SK-N-SH (cell line): ENCODE data around the gene RSU1. TPM values are rescaled to one million over a fixed set of nuclear protein-coding genes. Genes with fewer than 3 reads are reported as not detected.

Source experiments
- CTCF ChIA-PET: fragments of 300-600, 350-600 bp; formaldehyde crosslinking; extraction: SDS; loops from one replicate; lab custom pipeline; 2021; lab: Yijun Ruan, JAX
- POLR2A ChIA-PET: fragments of 350-600 bp; sonication (Branson Sonifier 250); formaldehyde crosslinking; extraction: SDS; loops from one replicate; lab custom pipeline; 2020; ENCODE audit warnings: antibody characterized with exemption, inconsistent platforms; lab: Yijun Ruan, JAX
- DNase-seq: peaks from one replicate; pipeline ENCODE4 v3.0.0; 2012
- H2AFZ ChIP-seq: fragments of 200-600 bp; sonication (generic); 2 replicates; pipeline ENCODE4 v1.8.1; 2016; ENCODE audit warnings: antibody characterized with exemption, mild to moderate bottlenecking, low read depth
- H3F3A ChIP-seq: fragments of 200-600 bp; sonication (generic); replicated peaks from 2 replicates; pipeline ENCODE3; 2016; ENCODE audit warnings: antibody characterized with exemption, mild to moderate bottlenecking; ENCODE audit not compliant: insufficient read depth
- H3K27ac ChIP-seq, 2 experiments: fragments of 200-500 bp in 1 of 2; fragments of 200-600 bp in 1 of 2; sonication (Bioruptor generic) in 1 of 2; sonication (generic), shearing (Covaris generic) in 1 of 2; 2 replicates each; pipeline versions ENCODE4 v1.5.1 to v1.6.1; 2014 to 2016; ENCODE audit warnings: low read depth in 2 of 2, inconsistent platforms in 1 of 2, low read length in 1 of 2, mild to moderate bottlenecking in 1 of 2, mixed read lengths in 1 of 2
- H3K27me3 ChIP-seq: fragments of 200-600 bp; sonication (generic), shearing (Covaris generic); 2 replicates; pipeline ENCODE4 v1.6.1; 2016; ENCODE audit warnings: mixed run types; ENCODE audit not compliant: insufficient read depth
- H3K36me3 ChIP-seq, 2 experiments: fragments of 200-500 bp in 1 of 2; fragments of 200-600 bp in 1 of 2; sonication (Bioruptor generic) in 1 of 2; sonication (generic) in 1 of 2; replicated peaks in 1 of 2; 2 replicates each; pipeline versions ENCODE3 to v1.5.1; 2014 to 2016; ENCODE audit warnings: low read length in 1 of 2, mild to moderate bottlenecking in 1 of 2; ENCODE audit not compliant: insufficient read depth in 2 of 2, control insufficient read depth in 1 of 2
- H3K4me1 ChIP-seq, 2 experiments: fragments of 200-500 bp in 1 of 2; fragments of 200-600 bp in 1 of 2; sonication (Bioruptor generic) in 1 of 2; sonication (generic), shearing (Covaris generic) in 1 of 2; 2 replicates each; pipeline versions ENCODE4 v1.5.1 to v1.6.1; 2014 to 2016; ENCODE audit warnings: low read depth in 1 of 2, low read length in 1 of 2, mixed run types in 1 of 2; ENCODE audit not compliant: insufficient read depth in 2 of 2, control insufficient read depth in 1 of 2
- H3K4me2 ChIP-seq: fragments of 200-600 bp; sonication (generic), shearing (Covaris generic); 2 replicates; pipeline ENCODE4 v1.6.1; 2017; ENCODE audit warnings: mixed run types
- H3K4me3 ChIP-seq, 2 experiments: fragments of 200-500 bp in 1 of 2; fragments of 200-600 bp in 1 of 2; sonication (Bioruptor generic) in 1 of 2; sonication (generic), shearing (Covaris generic) in 1 of 2; 2 replicates each; pipeline versions ENCODE4 v1.5.1 to v1.8.1; 2014 to 2016; ENCODE audit warnings: low read depth in 2 of 2, inconsistent platforms in 1 of 2, low read length in 1 of 2, mild to moderate bottlenecking in 1 of 2, mixed read lengths in 1 of 2, moderate library complexity in 1 of 2
- H3K79me2 ChIP-seq: fragments of 200-600 bp; sonication (generic); 2 replicates; pipeline ENCODE4 v1.8.1; 2017; ENCODE audit warnings: mild to moderate bottlenecking; ENCODE audit not compliant: insufficient read depth
- H3K9ac ChIP-seq: fragments of 200-600 bp; sonication (generic); 2 replicates; pipeline ENCODE4 v1.6.1; 2017; ENCODE audit warnings: mixed run types
- H3K9me2 ChIP-seq: fragments of 200-600 bp; sonication (generic); 2 replicates; pipeline ENCODE4 v1.6.1; 2017; ENCODE audit warnings: mixed run types
- H3K9me3 ChIP-seq: fragments of 200-600 bp; sonication (generic); 2 replicates; pipeline ENCODE4 v1.6.1; 2017; ENCODE audit warnings: mixed run types, mild to moderate bottlenecking, moderate library complexity
- H4K20me1 ChIP-seq: fragments of 200-600 bp; sonication (generic); 2 replicates; pipeline ENCODE4 v1.6.1; 2017; ENCODE audit warnings: mild to moderate bottlenecking, mixed run types; ENCODE audit not compliant: insufficient read depth
- CHD2 ChIP-seq: fragments of 150-350 bp; IDR thresholded peaks from 2 replicates; pipeline ENCODE4 v1.6.1; 2018; ENCODE audit warnings: low read length; ENCODE audit not compliant: partially characterized antibody
- EZH2phosphoT487 ChIP-seq: fragments of 200-600 bp; sonication (generic); IDR thresholded peaks from 2 replicates; pipeline ENCODE4 v1.6.1; 2017; ENCODE audit warnings: low read depth, mixed run types, mild to moderate bottlenecking, antibody characterized with exemption, moderate library complexity, borderline replicate concordance
- FOXM1 ChIP-seq: IDR thresholded peaks from 2 replicates; pipeline ENCODE4 v1.4.0; 2012; ENCODE audit warnings: low read depth, mild to moderate bottlenecking
- JUND ChIP-seq: IDR thresholded peaks from 2 replicates; pipeline ENCODE4 v1.4.0; 2012
- MEF2A ChIP-seq: IDR thresholded peaks from 2 replicates; pipeline ENCODE4 v1.4.0; 2012; ENCODE audit warnings: low read depth, borderline replicate concordance
- MXI1 ChIP-seq: IDR thresholded peaks from 2 replicates; pipeline ENCODE4 v1.6.1; 2012; ENCODE audit warnings: mild to moderate bottlenecking, low read depth, low read length, improper control_type of control experiment
- NFIC ChIP-seq: IDR thresholded peaks from 2 replicates; pipeline ENCODE4 v1.4.0; 2012; ENCODE audit warnings: borderline replicate concordance
- NRF1 ChIP-seq: IDR thresholded peaks from 2 replicates; pipeline ENCODE4 v1.6.1; 2012; ENCODE audit warnings: low read depth, mild to moderate bottlenecking, low read length
- SMC3 ChIP-seq: IDR thresholded peaks from 2 replicates; pipeline ENCODE4 v1.6.1; 2012; ENCODE audit warnings: low read depth, low read length, improper control_type of control experiment
- WGBS: methylation state at CpG from one replicate; pipeline ENCODE4 v1.1.6; 2017; ENCODE audit warnings: low lambda C conversion rate; 5-methylcytosine and 5-hydroxymethylcytosine counted together
- polyA plus RNA-seq, 3 experiments: library from polyadenylated mRNA; depleted of rRNA; stranded (reverse); fragments of >200 nt; gene quantifications; 2 replicates each; pipeline ENCODE4 v1.2.3, GENCODE V29; 2012
- TF ChIP-seq, protein P1 (sequence below): IDR thresholded peaks from 2 replicates; pipeline ENCODE4 v1.4.0; 2012; ENCODE audit warnings: low read depth, borderline replicate concordance
- TF ChIP-seq, protein P2 (sequence below): IDR thresholded peaks from 2 replicates; pipeline ENCODE4 v1.4.0; 2012; ENCODE audit warnings: low read depth, borderline replicate concordance
- TF ChIP-seq, protein P3 (sequence below): IDR thresholded peaks from 2 replicates; pipeline ENCODE4 v1.4.0; 2012; ENCODE audit warnings: low read depth
- TF ChIP-seq, protein P4 (sequence below): IDR thresholded peaks from 2 replicates; pipeline ENCODE4; 2012
- TF ChIP-seq, protein P5 (sequence below): fragments of 150-350 bp; IDR thresholded peaks from 2 replicates; pipeline ENCODE4 v1.6.1; 2016; ENCODE audit warnings: mild to moderate bottlenecking, low read depth, low read length

The RSU1 gene
- polyA plus RNA-seq, 1 of the 3 experiments (the other 2 are of a cell fraction), result 59.8 TPM

DNA sequence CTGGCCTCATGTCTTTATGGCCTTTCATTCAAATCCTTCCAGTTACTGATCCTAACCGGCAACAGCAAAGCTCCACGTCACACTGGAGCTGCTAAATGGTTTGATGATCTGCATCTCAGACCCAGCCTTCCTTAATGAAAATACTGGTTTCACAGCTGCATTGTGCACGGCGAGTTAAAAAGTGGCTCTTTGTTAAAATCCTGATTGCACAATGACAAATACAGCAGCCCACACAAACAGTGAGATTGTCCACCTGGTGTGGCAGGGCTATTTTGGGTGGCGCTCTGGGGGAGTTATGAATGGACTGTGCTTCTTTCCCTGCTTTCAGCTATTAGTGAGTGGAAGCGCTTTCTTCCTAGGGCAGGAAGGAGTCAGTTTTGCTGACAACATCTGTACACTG is 232.1 kb downstream of the RSU1 start:
- no peaks in the 10 kb centered on the region for H3K9me3 ChIP-seq
- DNase-seq, result no peak
- no peak overlapping the region for H3K4me2 ChIP-seq
- no peak overlapping the region for H3K27ac ChIP-seq
- no peak overlapping the region for H3K4me3 ChIP-seq
- H2AFZ ChIP-seq, result no peak overlapping the region
- CTCF ChIA-PET, result no interaction called here
- H3K36me3 ChIP-seq, result no peaks in the 10 kb centered on the region
- POLR2A ChIA-PET, result no interaction called here
- H3K79me2 ChIP-seq, result no peaks in the 10 kb centered on the region
- H4K20me1 ChIP-seq, result no peaks in the 10 kb centered on the region
- no peak overlapping the region for H3K9ac ChIP-seq
- no peaks in the 10 kb centered on the region for H3K27me3 ChIP-seq
- H3K9me2 ChIP-seq, result no peaks in the 10 kb centered on the region
- H3F3A ChIP-seq, result no peaks in the 10 kb centered on the region
- TF ChIP-seq FOXM1 (no peak), JUND (no peak)
- WGBS, result 81% methylated on average over 6 of the region's 6 CpGs
- no peaks in the 10 kb centered on the region for H3K4me1 ChIP-seq

DNA sequence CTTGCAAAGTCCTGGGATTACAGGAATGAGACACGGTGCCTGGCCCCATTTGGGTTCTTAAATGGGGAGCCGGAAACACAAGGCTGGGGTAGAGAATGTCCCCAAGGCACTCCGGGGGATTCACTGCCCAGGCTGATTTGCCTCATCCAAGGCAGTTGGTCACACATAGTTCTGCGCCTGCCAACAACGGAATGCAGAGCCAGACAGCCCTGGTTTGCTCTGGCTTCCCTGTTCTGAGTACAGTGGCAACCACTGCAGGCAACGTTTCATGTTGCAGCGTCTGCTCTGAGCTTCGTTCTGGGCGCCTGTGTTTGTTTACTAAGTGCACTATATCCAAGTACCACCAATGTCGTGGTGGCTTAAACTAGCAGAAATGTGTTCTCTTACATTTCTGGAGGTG is 233.8 kb downstream of the RSU1 start:
- no peaks in the 10 kb centered on the region for H3K4me1 ChIP-seq
- H2AFZ ChIP-seq, result no peak overlapping the region
- WGBS, result 56% methylated on average over 6 of the region's 10 CpGs
- H3K27ac ChIP-seq, result no peak overlapping the region
- H3F3A ChIP-seq, result no peaks in the 10 kb centered on the region
- no peaks in the 10 kb centered on the region for H3K79me2 ChIP-seq
- H3K9me2 ChIP-seq, result no peaks in the 10 kb centered on the region
- H3K4me2 ChIP-seq, result no peak overlapping the region
- H3K4me3 ChIP-seq, result no peak overlapping the region
- H3K9ac ChIP-seq, result no peak overlapping the region
- H3K36me3 ChIP-seq, result no peaks in the 10 kb centered on the region
- H3K9me3 ChIP-seq, result no peaks in the 10 kb centered on the region
- no peaks in the 10 kb centered on the region for H4K20me1 ChIP-seq
- POLR2A ChIA-PET, result no interaction called here
- CTCF ChIA-PET, result interaction anchor here (1.0 kb wide), 1 partner anchor 12 kb away, joined by 3 read pairs; no protein-coding TSS in a partner anchor
- H3K27me3 ChIP-seq, result no peaks in the 10 kb centered on the region
- TF ChIP-seq, protein P1, sequence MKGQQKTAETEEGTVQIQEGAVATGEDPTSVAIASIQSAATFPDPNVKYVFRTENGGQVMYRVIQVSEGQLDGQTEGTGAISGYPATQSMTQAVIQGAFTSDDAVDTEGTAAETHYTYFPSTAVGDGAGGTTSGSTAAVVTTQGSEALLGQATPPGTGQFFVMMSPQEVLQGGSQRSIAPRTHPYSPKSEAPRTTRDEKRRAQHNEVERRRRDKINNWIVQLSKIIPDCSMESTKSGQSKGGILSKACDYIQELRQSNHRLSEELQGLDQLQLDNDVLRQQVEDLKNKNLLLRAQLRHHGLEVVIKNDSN, result no peak
- TF ChIP-seq, protein P2, sequence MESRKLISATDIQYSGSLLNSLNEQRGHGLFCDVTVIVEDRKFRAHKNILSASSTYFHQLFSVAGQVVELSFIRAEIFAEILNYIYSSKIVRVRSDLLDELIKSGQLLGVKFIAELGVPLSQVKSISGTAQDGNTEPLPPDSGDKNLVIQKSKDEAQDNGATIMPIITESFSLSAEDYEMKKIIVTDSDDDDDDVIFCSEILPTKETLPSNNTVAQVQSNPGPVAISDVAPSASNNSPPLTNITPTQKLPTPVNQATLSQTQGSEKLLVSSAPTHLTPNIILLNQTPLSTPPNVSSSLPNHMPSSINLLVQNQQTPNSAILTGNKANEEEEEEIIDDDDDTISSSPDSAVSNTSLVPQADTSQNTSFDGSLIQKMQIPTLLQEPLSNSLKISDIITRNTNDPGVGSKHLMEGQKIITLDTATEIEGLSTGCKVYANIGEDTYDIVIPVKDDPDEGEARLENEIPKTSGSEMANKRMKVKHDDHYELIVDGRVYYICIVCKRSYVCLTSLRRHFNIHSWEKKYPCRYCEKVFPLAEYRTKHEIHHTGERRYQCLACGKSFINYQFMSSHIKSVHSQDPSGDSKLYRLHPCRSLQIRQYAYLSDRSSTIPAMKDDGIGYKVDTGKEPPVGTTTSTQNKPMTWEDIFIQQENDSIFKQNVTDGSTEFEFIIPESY, result no peak
- TF ChIP-seq, protein P3, sequence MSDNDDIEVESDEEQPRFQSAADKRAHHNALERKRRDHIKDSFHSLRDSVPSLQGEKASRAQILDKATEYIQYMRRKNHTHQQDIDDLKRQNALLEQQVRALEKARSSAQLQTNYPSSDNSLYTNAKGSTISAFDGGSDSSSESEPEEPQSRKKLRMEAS, result no peak
- TF ChIP-seq NRF1, result no peak
- TF ChIP-seq, protein P4, sequence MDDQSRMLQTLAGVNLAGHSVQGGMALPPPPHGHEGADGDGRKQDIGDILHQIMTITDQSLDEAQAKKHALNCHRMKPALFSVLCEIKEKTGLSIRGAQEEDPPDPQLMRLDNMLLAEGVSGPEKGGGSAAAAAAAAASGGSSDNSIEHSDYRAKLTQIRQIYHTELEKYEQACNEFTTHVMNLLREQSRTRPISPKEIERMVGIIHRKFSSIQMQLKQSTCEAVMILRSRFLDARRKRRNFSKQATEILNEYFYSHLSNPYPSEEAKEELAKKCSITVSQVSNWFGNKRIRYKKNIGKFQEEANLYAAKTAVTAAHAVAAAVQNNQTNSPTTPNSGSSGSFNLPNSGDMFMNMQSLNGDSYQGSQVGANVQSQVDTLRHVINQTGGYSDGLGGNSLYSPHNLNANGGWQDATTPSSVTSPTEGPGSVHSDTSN, result no peak
- TF ChIP-seq NFIC, result no peak
- TF ChIP-seq, protein P5, sequence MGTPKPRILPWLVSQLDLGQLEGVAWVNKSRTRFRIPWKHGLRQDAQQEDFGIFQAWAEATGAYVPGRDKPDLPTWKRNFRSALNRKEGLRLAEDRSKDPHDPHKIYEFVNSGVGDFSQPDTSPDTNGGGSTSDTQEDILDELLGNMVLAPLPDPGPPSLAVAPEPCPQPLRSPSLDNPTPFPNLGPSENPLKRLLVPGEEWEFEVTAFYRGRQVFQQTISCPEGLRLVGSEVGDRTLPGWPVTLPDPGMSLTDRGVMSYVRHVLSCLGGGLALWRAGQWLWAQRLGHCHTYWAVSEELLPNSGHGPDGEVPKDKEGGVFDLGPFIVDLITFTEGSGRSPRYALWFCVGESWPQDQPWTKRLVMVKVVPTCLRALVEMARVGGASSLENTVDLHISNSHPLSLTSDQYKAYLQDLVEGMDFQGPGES, result no peak
- no peak for TF ChIP-seq SMC3
- TF ChIP-seq MEF2A, result no peak
- TF ChIP-seq FOXM1, result no peak
- no peak for TF ChIP-seq CHD2
- no peak for TF ChIP-seq EZH2phosphoT487
- no peak for TF ChIP-seq MXI1
- TF ChIP-seq, all 33 proteins: peak for 0
- no peak for DNase-seq
